ENCODE results near the gene GRIP2. TPM values are rescaled to one million over a fixed set of nuclear protein-coding genes. Genes with fewer than 3 reads are reported as not detected.

GRIP2 gene
- polyA plus RNA-seq, 3 donors, result 0.14 to 3.7 (median 0.49) TPM

DNA sequence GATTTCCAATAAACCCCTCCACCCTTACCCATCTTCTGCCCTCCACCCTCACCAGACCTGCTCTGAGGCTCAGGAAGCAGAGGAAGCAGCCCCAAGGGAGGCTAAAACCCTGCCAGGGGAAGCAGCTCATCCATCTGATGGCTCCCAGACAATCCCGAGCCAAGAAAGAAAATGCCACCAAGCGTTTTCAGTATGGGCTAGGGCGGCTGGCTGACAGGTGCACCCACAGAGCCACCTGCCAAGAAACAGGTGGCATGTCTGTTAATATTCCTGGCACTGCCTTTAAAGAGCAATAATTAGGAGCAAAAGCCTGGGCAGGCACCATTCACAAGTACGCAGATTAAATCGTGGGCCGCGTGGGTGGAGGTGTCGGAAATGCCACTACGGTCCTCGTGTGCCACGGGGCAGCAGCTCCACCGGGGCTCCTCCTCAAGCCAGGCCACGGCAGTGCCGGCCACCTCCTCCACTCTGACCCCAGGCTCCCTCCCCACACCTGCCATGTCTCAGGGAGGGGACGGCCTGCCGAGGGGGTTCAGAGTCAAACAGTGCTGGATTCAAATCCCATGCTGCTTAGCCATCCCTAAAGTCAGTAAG lies 23.9 kb upstream of the GRIP2 start:
- WGBS, 3 donors, result 69 to 82% (median 73%) methylated on average over 15 to 16 of the region's 16 CpGs

GRCh38 chr3:14562121-14562890 lies 22.2 kb upstream of the GRIP2 start:
- H3K27ac ChIP-seq (ENCODE audit: low read depth, low read length), result no peak overlapping the region
- 41 to 62% (median 48%) methylated on average over 14 of the region's 14 CpGs for WGBS, 3 donors

More for the DNA sequence above, 23.9 kb upstream of the GRIP2 start:
- H3K27ac ChIP-seq (ENCODE audit: low read depth, low read length), result no peak overlapping the region

- H3K27ac ChIP-seq (ENCODE audit: low read depth, low read length), result no peak overlapping the region
- 65 to 73% (median 67%) methylated on average over 8 of the region's 8 CpGs for WGBS, 3 donors
Measured at GRCh38 chr3:14561051-14561960, 21.2 kb upstream of the GRIP2 start.

DNA sequence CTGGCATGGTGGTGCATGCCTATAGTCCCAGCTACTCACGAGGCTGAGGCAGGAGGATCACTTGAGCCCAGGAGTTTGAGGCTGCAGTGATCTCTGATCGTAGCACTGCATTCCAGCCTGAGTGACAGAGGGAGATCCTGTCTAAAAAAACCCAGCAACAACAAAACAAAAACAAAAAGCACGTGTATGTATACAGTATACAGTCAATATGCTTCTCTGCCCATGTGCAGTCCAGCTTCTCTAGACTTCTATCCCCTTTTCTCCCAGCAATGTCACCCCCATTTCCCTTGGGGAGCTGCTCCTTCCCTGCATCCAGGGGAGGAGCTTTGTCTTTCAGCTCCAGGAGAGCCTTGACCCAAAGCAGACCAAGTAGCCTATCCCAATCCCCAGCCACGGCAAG lies 20.0 kb upstream of the GRIP2 start:
- H3K27ac ChIP-seq (ENCODE audit: low read depth, low read length), result no peak overlapping the region
- WGBS, 3 donors, result 71 to 79% (median 77%) methylated on average over 4 of the region's 4 CpGs

GRCh38 chr3:14558029-14558428 lies 17.9 kb upstream of the GRIP2 start:
- H3K27ac ChIP-seq (ENCODE audit: low read depth, low read length), result no peak overlapping the region
- WGBS, 3 donors, result 90 to 98% (median 97%) methylated on average over 9 of the region's 9 CpGs

DNA sequence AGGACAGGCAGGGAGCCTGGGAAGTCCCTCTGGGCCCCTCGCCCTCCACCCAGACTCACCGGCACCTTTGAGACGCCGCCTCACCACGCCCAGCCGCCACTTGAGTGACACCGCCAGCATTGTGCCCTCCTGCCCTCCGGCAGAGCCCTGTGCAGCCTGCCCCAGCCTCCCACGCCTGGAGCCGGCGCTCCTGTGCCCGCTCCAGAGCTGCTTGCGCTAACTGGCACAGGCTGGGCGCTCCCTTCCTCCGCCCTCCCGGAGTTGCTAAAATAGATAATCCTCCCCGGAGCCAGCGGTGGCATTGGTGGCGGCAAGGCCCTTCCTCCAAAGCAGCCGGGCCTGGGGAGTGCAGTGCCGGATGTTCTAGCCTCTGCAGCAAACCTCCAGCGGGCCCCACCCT lies 15.7 kb upstream of the GRIP2 start:
- H3K27ac ChIP-seq (ENCODE audit: low read depth, low read length), result no peak overlapping the region
- 25 to 47% (median 28%) methylated on average over 21 to 22 of the region's 22 CpGs for WGBS, 3 donors

- 73 to 90% (median 85%) methylated on average over 3 of the region's 3 CpGs for WGBS, 3 donors
Measured at GRCh38 chr3:14554715-14555114, 14.6 kb upstream of the GRIP2 start.

GRCh38 chr3:14553871-14554270 lies 13.7 kb upstream of the GRIP2 start:
- 36 to 72% (median 43%) methylated on average over 5 of the region's 5 CpGs for WGBS, 3 donors
- H3K27ac ChIP-seq (ENCODE audit: low read depth, low read length), result no peak overlapping the region

More at GRCh38 chr3:14554715-14555114, 14.6 kb upstream of the GRIP2 start:
- no peak overlapping the region for H3K27ac ChIP-seq (ENCODE audit: low read depth, low read length)

DNA sequence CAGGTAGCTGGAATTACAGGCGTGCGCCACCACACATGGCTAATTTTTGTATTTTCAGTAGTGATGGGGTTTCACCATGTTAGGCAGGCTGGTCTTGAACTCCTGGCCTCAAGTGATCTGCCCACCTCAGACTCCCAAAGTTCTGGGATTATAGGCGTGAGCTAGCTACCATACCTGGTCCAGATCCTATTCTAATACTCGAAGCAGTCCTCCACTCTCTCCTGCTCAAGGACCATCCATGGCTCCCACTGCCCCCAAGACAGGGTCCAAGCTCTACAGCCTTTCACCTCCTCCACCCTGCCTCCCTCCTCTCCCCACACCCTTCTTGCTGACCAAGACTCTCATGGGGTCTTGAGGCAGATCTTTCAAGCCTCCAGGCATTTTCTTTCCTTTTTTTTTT lies 12.6 kb upstream of the GRIP2 start:
- 91 to 96% (median 94%) methylated on average over 4 of the region's 4 CpGs for WGBS, 3 donors
- H3K27ac ChIP-seq (ENCODE audit: low read depth, low read length), result no peak overlapping the region

GRCh38 chr3:14552041-14552648 lies 12.0 kb upstream of the GRIP2 start:
- 77 to 85% (median 83%) methylated on average over 8 of the region's 8 CpGs for WGBS, 3 donors
- H3K27ac ChIP-seq (ENCODE audit: low read depth, low read length), result no peak overlapping the region

- whole genome bisulfite sequencing, 3 donors, result 66 to 74% (median 67%) methylated on average over 24 of the region's 24 CpGs
- H3K27ac ChIP-seq (ENCODE audit: low read depth, low read length), result no peak overlapping the region
Measured at GRCh38 chr3:14550651-14551611, 10.8 kb upstream of the GRIP2 start.

DNA sequence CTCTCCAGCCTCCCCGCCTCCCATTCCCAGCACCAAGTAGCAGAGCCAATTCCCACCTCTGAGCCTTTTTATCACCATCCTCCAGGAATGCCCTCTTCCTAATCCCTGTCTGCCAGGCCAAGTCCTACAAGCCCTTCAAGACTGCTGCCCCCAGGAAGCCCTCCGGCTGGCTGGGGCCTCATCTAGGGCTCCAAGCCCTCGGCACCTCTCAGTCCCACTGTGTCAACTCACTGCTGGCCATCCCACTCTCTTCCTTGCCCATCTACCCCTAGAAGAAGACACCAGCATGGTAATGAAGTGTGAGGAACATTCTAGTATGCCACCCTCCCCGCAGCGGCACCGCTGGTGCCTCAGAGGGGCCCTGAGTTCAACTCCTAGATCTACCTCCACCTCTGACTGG lies 10.0 kb upstream of the GRIP2 start:
- 91 to 92% (median 91%) methylated on average over 6 of the region's 6 CpGs for WGBS, 3 donors
- H3K27ac ChIP-seq (ENCODE audit: low read depth, low read length), result no peak overlapping the region

DNA sequence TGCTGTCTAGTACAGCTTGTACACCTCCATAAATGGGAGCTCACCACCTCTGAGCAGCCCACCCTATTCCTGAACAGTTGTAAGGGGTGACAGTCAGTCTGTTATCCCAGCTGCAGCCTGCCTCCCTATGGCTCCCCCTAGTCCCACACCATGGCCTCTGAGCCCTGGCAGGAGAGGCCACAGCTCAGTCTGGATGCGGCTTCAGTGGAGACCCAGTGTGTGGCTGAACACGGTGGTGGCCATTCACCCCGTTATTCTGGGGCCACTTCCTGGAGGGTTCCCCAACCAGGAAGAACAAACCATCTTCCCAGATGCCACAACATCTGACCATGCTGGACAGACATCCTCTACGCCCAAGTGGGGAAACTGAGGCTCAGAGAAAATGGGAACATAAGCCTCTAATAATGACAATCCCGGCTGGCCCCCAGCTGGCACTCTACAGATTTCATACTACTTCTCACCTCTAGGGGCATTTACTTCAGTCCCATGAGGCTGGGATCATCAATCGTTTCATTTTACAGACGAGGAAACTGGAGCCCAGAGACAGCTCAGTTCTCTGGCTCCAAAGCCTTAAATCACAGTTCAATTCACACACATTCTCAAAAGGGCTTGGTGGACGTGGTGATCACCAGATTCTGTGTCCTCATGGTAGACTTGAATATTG lies 9.2 kb upstream of the GRIP2 start:
- 53 to 60% (median 58%) methylated on average over 8 of the region's 8 CpGs for WGBS, 3 donors
- H3K27ac ChIP-seq (ENCODE audit: low read depth, low read length), result no peak overlapping the region

- no peak overlapping the region for H3K27ac ChIP-seq (ENCODE audit: low read depth, low read length)
- WGBS, 3 donors, result 7 to 17% (median 12%) methylated on average over 12 of the region's 12 CpGs
Measured at GRCh38 chr3:14548321-14548729, 8.2 kb upstream of the GRIP2 start.

DNA sequence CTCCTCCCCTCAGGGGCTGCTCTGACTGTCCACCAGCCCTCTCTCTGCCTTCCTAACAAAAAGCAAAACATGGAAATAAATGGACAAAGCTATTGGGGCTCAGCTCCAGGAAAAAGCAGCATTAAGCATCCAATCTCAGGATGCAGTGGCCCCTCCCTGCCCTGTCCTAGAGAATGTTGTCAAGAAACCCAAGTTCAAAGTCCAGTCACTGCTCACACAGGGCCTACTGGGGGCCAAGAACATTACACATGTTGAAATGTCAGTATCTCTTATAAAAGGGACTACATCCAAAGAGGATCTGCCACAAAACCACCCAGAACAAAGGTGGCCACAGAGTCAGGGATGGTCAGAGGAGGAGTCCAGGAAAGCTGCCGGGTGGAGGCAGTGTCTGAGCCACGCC lies 7.6 kb upstream of the GRIP2 start:
- no peak overlapping the region for H3K27ac ChIP-seq (ENCODE audit: low read depth, low read length)
- WGBS, 3 donors, result 84 to 86% (median 86%) methylated on average over 2 of the region's 2 CpGs

- WGBS, 3 donors, result 71 to 77% (median 74%) methylated on average over 9 of the region's 9 CpGs
- no peak overlapping the region for H3K27ac ChIP-seq (ENCODE audit: low read depth, low read length)
Measured at GRCh38 chr3:14546041-14546440, 5.9 kb upstream of the GRIP2 start.

DNA sequence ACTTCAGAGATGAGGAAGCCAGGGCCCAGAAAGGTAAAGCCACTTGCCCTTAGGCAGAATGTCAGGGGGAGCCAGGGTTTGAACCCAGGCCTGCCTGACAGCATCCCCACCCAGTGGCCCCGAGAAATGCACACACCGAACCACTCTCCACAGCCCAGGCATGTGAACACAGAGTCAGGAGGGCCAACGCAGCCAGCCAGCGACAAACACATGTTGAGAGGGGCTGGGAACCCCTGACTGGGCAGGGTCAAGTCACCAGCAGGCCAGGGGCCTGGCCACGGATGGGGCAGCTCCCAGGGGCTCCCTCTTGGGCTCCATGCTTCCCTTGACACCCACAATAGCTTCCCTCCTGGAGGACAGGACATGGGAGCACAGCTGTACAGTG lies 5.1 kb upstream of the GRIP2 start:
- 81 to 85% (median 84%) methylated on average over 5 of the region's 5 CpGs for WGBS, 3 donors
- H3K27ac ChIP-seq (ENCODE audit: low read depth, low read length), result no peak overlapping the region
